Prostate gland (tissue), 2 donors: Measurements from ENCODE around the gene OSBPL2.

Experiments used
- CTCF ChIP-seq, 4 experiments: fragments of 200-600 bp in 2 of 4; fragments of 450-650 bp in 2 of 4; sonication (generic) in 2 of 4; IDR thresholded peaks; 1 replicate in 3 of 4; 2 replicates in 1 of 4; pipeline ENCODE4 v1.5.1; 2016 to 2019; ENCODE audit warnings: antibody characterized with exemption in 4 of 4, mild to moderate bottlenecking in 2 of 4, moderate library complexity in 2 of 4
- POLR2AphosphoS5 ChIP-seq: sonication (generic); formaldehyde crosslinking; IDR thresholded peaks from one replicate; pipeline ENCODE4 v1.6.1; 2017; ENCODE audit warnings: antibody characterized with exemption

GRCh38 chr20:62305765-62306413 is 67.6 kb downstream of the OSBPL2 start:
- TF ChIP-seq POLR2AphosphoS5 (no peak), CTCF (IDR thresholded peaks at IDR 0.05) (no peak)
